ENCODE measurements around the gene CD74. TPM values are rescaled to one million over a fixed set of nuclear protein-coding genes. Genes with fewer than 3 reads are reported as not detected.

The CD74 gene
- total and polyA plus RNA-seq, 2 of the 4 experiments (the other 2 are of a cell fraction) = 0.18 to 1.1 TPM

DNA sequence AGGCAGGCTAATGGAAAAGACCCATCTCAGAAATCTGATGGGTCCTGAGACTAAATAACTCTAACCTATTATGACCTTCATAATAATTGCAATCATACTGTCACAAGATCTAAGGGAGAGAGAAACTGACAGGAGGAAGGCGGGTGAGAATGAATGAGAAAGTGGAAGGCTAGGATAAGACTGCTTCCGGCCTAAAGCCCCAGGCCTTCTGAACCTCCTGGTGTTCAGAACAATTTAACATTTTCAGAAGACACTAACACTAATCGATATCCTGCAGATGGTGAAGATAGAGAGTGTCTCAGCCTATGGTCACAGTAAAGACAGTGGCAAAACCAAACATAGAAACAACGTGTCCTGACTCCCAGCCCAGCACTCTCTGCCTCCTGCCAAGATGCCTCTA lies 35.6 kb upstream of the CD74 start:
- Histone ChIP-seq H2BK5ac (ENCODE audit: low read depth, low read length, poor library complexity, severe bottlenecking) (peak overlapping the region; percentile 83), H3K9me3 (ENCODE audit: control insufficient read depth, insufficient read depth, low read length) (no peaks in the 10 kb centered on the region), H3K4me1 (ENCODE audit: control insufficient read depth, insufficient read depth, low read length) (peaks cover 4% of the 10 kb centered on the region), H3K14ac (replicated peaks; ENCODE audit: low read depth, low read length) (peak overlapping the region; percentile 96), H2AFZ (replicated peaks; ENCODE audit: low read length, poor library complexity) (no peak overlapping the region), H3K9me1 (ENCODE audit: insufficient read depth, low read length) (peaks cover 9% of the 10 kb centered on the region), H3K23ac (ENCODE audit: low read depth, low read length) (peak overlapping the region; percentile 94), H3K27me3 (ENCODE audit: control insufficient read depth, insufficient read depth, low read length) (no peaks in the 10 kb centered on the region), H4K20me1 (ENCODE audit: insufficient read depth, low read length) (peaks cover 62% of the 10 kb centered on the region), H3K4ac (ENCODE audit: low read depth, low read length) (peak overlapping the region; percentile 94; the same call in 1 of the 2 replicates), H4K8ac (ENCODE audit: low read depth in 2 of 2, low read length in 2 of 2) (peak overlapping the region; percentile 87 to 99; a peak in 3 of 4 replicates), H3K18ac (ENCODE audit: low read depth, low read length) (no peak overlapping the region; the same call in 1 of the 2 replicates), H2AK9ac (replicated peaks; ENCODE audit: low read depth, low read length, poor library complexity) (peak overlapping the region; percentile 38), H2BK15ac (ENCODE audit: low read depth, low read length) (no peak overlapping the region), H3K4me3 (ENCODE audit: insufficient read depth, low read depth, low read length) (peak overlapping the region; percentile 81), H3K9ac (ENCODE audit: low read depth, low read length) (peak overlapping the region; percentile 99), H3K27ac (ENCODE audit: insufficient read depth, low read length) (peak overlapping the region; percentile 97), H3K56ac (ENCODE audit: extremely low read depth, insufficient read depth, low read length) (peak overlapping the region; percentile 95), H4K91ac (ENCODE audit: insufficient read depth, low read depth, low read length) (peak overlapping the region; percentile 80; the same call in 1 of the 2 replicates), H2BK20ac (ENCODE audit: low read depth, low read length) (no peak overlapping the region), H2BK120ac (ENCODE audit: low read depth, low read length) (no peak overlapping the region), H3K4me2 (ENCODE audit: low read depth, low read length) (peak overlapping the region; percentile 85), H3K36me3 (ENCODE audit: control insufficient read depth, insufficient read depth, low read length) (peaks cover 48% of the 10 kb centered on the region), H4K5ac (ENCODE audit: low read depth, low read length) (no peak overlapping the region), H3K79me1 (ENCODE audit: low read depth in 1 of 2, low read length in 2 of 2) (peaks cover 34 to 59% of the 10 kb centered on the region in 2 experiments), H2AK5ac (ENCODE audit: low read depth, low read length) (peak overlapping the region; percentile 98)
- intact Hi-C loops (cut with micrococcal nuclease) (no loop called here), dilution Hi-C loops (cut with HindIII; ENCODE audit: low sequenced_read_pairs, unreplicated experiment) (no loop called here), in situ Hi-C loops (cut with MboI; ENCODE audit: low sequenced_read_pairs) (loop anchor here (25.0 kb wide), 2 partner anchors 611 to 811 kb away; no protein-coding TSS in a partner anchor)
- WGBS, 2 experiments (ENCODE audit: extremely low coverage in 2 of 2, insufficient read length in 1 of 2) = no CpG with 5 or more reads among the region's 4 CpGs
- ATAC-seq (ENCODE audit: low read depth) = peak; percentile 2; the same call in 1 of the 2 replicates
- TF ChIP-seq RFX5 (IDR thresholded peaks at IDR 0.05; ENCODE audit: low read depth, low read length) (no peak), CHD1 (IDR thresholded peaks at IDR 0.05; ENCODE audit: low read depth, low read length) (no peak), POLR2A (IDR thresholded peaks at IDR 0.05; ENCODE audit: low read depth, low read length) (no peak), MAZ (IDR thresholded peaks at IDR 0.05; ENCODE audit: borderline replicate concordance, low read depth, low read length) (no peak), MAFK (IDR thresholded peaks at IDR 0.05; ENCODE audit: low read depth, low read length) (no peak), NFE2L2 (IDR thresholded peaks at IDR 0.05; ENCODE audit: low read depth, low read length) (no peak), RAD21 (IDR thresholded peaks at IDR 0.05; ENCODE audit: low read length) (no peak), SMC3 (IDR thresholded peaks at IDR 0.05; ENCODE audit: low read depth, low read length) (no peak), FOS (IDR thresholded peaks at IDR 0.05; ENCODE audit: low read depth, low read length) (no peak)
- TF ChIP-seq, protein P1, sequence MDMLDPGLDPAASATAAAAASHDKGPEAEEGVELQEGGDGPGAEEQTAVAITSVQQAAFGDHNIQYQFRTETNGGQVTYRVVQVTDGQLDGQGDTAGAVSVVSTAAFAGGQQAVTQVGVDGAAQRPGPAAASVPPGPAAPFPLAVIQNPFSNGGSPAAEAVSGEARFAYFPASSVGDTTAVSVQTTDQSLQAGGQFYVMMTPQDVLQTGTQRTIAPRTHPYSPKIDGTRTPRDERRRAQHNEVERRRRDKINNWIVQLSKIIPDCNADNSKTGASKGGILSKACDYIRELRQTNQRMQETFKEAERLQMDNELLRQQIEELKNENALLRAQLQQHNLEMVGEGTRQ (IDR thresholded peaks at IDR 0.05; ENCODE audit: low read depth, low read length) = no peak
- ChIA-PET POLR2A (ENCODE audit: unreplicated experiment) (no interaction called here), CTCF (interaction anchor here (0.9 kb wide), 1 partner anchor 10 kb away, joined by 4 read pairs; no protein-coding TSS in a partner anchor)
- no peak for DNase-seq
- no TSS peak for BruUV-seq (replicated peaks)
